PC-3 (cell line): ENCODE data around the gene SMYD3. TPM values are rescaled to one million over a fixed set of nuclear protein-coding genes. Genes with fewer than 3 reads are reported as not detected.

Experiments
- ATAC-seq: fragments of 200-7000 bp; cut with Tn5 transposase; 2 replicates; pipeline ENCODE4 v1.9.1; 2020; ENCODE audit warnings: mild to moderate bottlenecking, moderate library complexity
- BruUV-seq: library from RNA; stranded (reverse); fragments of 400-500 nt; replicated peaks from 2 replicates; lab custom pipeline; 2021; lab: Mats Ljungman, UMichigan
- CTCF ChIA-PET: fragments of 300-600 bp; sonication (Branson Sonifier 250); formaldehyde crosslinking; loops from one replicate; lab custom pipeline; 2022; ENCODE audit warnings: antibody characterized with exemption; lab: Charles Lee
- POLR2A ChIA-PET: fragments of 300-600 bp; sonication (Branson Sonifier 250); formaldehyde crosslinking; loops from one replicate; lab custom pipeline; 2022; ENCODE audit warnings: antibody characterized with exemption; ENCODE audit not compliant: unreplicated experiment; lab: Charles Lee
- DNase-seq: peaks from one replicate; pipeline ENCODE4 v3.0.0-alpha.2; 2015
- H2AFZ ChIP-seq: fragments of 300-600 bp; sonication (generic); 2 replicates; pipeline ENCODE4 v1.6.0; 2016; ENCODE audit warnings: antibody characterized with exemption, low read length
- H3F3A ChIP-seq: fragments of 300-600 bp; sonication (generic); one replicate; pipeline ENCODE4 v1.6.0; 2017; ENCODE audit warnings: antibody characterized with exemption, low read length, control low read depth, mild to moderate bottlenecking; ENCODE audit not compliant: unreplicated experiment
- H3K27ac ChIP-seq: fragments of 300-600 bp; sonication (generic); 2 replicates; pipeline ENCODE4 v1.5.1; 2016; ENCODE audit warnings: mild to moderate bottlenecking, low read length
- H3K27me3 ChIP-seq: fragments of 300-600 bp; sonication (generic); 2 replicates; pipeline ENCODE4 v1.6.1; 2016; ENCODE audit warnings: low read length, mixed read lengths
- H3K36me3 ChIP-seq: fragments of 300-600 bp; sonication (generic); 2 replicates; pipeline ENCODE4 v1.6.1; 2016; ENCODE audit warnings: low read depth, mixed run types, low read length, mixed read lengths
- H3K4me1 ChIP-seq: fragments of 300-600 bp; sonication (generic); 2 replicates; pipeline ENCODE4 v1.5.1; 2016; ENCODE audit warnings: low read length; ENCODE audit not compliant: insufficient read depth
- H3K4me2 ChIP-seq: fragments of 300-600 bp; sonication (generic); 2 replicates; pipeline ENCODE4 v1.6.0; 2016; ENCODE audit warnings: low read length
- H3K4me3 ChIP-seq: fragments of 300-600 bp; sonication (generic); 2 replicates; pipeline ENCODE4 v1.5.1; 2016; ENCODE audit warnings: mild to moderate bottlenecking, low read length, mixed read lengths
- H3K79me2 ChIP-seq: fragments of 300-600 bp; sonication (generic); 2 replicates; pipeline ENCODE4 v1.6.1; 2017; ENCODE audit warnings: low read length, mixed read lengths
- H3K9ac ChIP-seq: fragments of 300-600 bp; sonication (generic); 2 replicates; pipeline ENCODE4 v1.6.0; 2016; ENCODE audit warnings: mild to moderate bottlenecking, low read length
- H3K9me2 ChIP-seq: fragments of 300-600 bp; sonication (generic); replicated peaks from 2 replicates; pipeline ENCODE4 v1.6.1; 2016; ENCODE audit warnings: mixed run types, low read length, mixed read lengths
- H3K9me3 ChIP-seq: fragments of 300-600 bp; sonication (generic); 2 replicates; pipeline ENCODE4 v1.6.1; 2016; ENCODE audit warnings: low read length, mixed read lengths
- H4K20me1 ChIP-seq: fragments of 300-600 bp; sonication (generic); 2 replicates; pipeline ENCODE4 v1.6.1; 2016; ENCODE audit warnings: low read length, mixed read lengths
- EZH2 ChIP-seq: fragments of 300-600 bp; sonication (generic); IDR thresholded peaks from one replicate; pipeline ENCODE4 v1.6.1; 2017; ENCODE audit warnings: antibody characterized with exemption, mild to moderate bottlenecking, low read length; ENCODE audit not compliant: unreplicated experiment
- EZH2phosphoT487 ChIP-seq: fragments of 300-600 bp; sonication (generic); IDR thresholded peaks from 2 replicates; pipeline ENCODE4 v1.6.1; 2018; ENCODE audit warnings: mild to moderate bottlenecking, antibody characterized with exemption, low read length, borderline replicate concordance
- intact Hi-C: fragments of 100-400 bp; cut with micrococcal nuclease; formaldehyde crosslinking; loops from 2 replicates; pipeline ENCODE4 v1.9.0; 2023
- total RNA-seq: library from RNA; depleted of rRNA; stranded (reverse); fragments of >200 nt; gene quantifications from 2 replicates; pipeline ENCODE4 v1.2.3, GENCODE V29; 2014
- TF ChIP-seq, protein P1 (sequence below): fragments of 300-600 bp; sonication (generic); conservative IDR thresholded peaks from 2 replicates; pipeline ENCODE4 v1.5.1; 2017; ENCODE audit warnings: antibody characterized with exemption, low read depth, mild to moderate bottlenecking, low read length

Gene SMYD3
- total RNA-seq, 1 experiment from 2014 or later, result 33.0 TPM

DNA sequence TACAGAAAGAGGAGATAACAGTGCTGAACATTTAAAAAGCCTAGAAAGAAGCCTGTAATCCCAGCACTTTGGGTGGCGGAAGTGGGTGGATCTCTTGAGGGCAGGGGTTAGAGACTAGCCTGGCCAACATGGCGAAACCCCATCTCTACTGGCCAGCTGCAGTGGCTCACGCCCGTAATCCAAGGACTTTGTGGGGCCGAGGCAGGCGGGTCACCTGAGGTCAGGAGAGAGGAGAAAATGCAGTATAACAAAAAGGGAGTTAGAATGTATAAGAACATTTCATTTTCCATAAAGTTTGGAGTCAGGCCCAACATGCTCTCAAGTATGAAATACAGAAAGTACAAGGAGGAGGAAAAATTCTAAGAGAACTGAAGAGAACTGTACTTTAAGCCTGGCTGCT lies 134.5 kb downstream of the SMYD3 start:
- no peaks in the 10 kb centered on the region for H3K4me1 ChIP-seq
- H2AFZ ChIP-seq, result no peak overlapping the region
- ATAC-seq, result no peak
- no peaks in the 10 kb centered on the region for H3K9me2 ChIP-seq
- H3K27ac ChIP-seq, result no peak overlapping the region
- H3K79me2 ChIP-seq, result no peaks in the 10 kb centered on the region
- H3K4me3 ChIP-seq, result no peak overlapping the region
- ChIA-PET CTCF (no interaction called here), POLR2A (no interaction called here)
- H4K20me1 ChIP-seq, result no peaks in the 10 kb centered on the region
- BruUV-seq, result no TSS peak
- intact Hi-C loops, result no loop called here
- no peaks in the 10 kb centered on the region for H3K9me3 ChIP-seq
- TF ChIP-seq EZH2phosphoT487 (no peak), EZH2 (no peak)
- TF ChIP-seq, protein P1, sequence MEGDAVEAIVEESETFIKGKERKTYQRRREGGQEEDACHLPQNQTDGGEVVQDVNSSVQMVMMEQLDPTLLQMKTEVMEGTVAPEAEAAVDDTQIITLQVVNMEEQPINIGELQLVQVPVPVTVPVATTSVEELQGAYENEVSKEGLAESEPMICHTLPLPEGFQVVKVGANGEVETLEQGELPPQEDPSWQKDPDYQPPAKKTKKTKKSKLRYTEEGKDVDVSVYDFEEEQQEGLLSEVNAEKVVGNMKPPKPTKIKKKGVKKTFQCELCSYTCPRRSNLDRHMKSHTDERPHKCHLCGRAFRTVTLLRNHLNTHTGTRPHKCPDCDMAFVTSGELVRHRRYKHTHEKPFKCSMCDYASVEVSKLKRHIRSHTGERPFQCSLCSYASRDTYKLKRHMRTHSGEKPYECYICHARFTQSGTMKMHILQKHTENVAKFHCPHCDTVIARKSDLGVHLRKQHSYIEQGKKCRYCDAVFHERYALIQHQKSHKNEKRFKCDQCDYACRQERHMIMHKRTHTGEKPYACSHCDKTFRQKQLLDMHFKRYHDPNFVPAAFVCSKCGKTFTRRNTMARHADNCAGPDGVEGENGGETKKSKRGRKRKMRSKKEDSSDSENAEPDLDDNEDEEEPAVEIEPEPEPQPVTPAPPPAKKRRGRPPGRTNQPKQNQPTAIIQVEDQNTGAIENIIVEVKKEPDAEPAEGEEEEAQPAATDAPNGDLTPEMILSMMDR, result no peak
- H3F3A ChIP-seq, result no peaks in the 10 kb centered on the region
- no peaks in the 10 kb centered on the region for H3K27me3 ChIP-seq
- H3K9ac ChIP-seq, result no peak overlapping the region
- no peak for DNase-seq
- no peaks in the 10 kb centered on the region for H3K36me3 ChIP-seq
- no peak overlapping the region for H3K4me2 ChIP-seq

DNA sequence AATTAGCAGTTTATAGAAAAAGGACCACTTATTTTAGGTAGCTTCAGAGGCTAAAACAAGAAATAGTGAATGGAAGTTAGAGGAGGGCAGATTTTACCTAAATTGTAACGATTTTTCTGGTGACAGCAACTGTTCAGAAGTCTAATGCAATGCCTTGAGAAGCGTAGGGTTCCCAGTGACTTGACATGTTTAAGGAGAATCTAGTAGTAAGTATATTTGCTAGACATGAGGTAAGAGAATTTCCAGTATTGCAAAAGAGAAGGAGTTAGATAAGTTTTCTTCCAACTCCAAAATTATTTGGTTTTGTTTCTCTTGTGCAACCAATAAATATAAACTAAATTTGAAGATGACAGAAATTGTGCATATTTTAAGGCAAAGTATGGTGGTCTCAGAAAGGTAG lies 140.0 kb downstream of the SMYD3 start:
- TF ChIP-seq, protein P1, result no peak
- no peak for TF ChIP-seq EZH2phosphoT487
- TF ChIP-seq EZH2, result no peak
- Histone ChIP-seq H3K27ac (no peak overlapping the region), H3K27me3 (no peaks in the 10 kb centered on the region), H3K9ac (no peak overlapping the region), H3K4me3 (no peak overlapping the region), H3K4me2 (no peak overlapping the region), H3K4me1 (no peaks in the 10 kb centered on the region), H2AFZ (no peak overlapping the region), H3K9me3 (no peaks in the 10 kb centered on the region), H3K9me2 (no peaks in the 10 kb centered on the region), H3K36me3 (no peaks in the 10 kb centered on the region), H3F3A (no peaks in the 10 kb centered on the region), H3K79me2 (no peaks in the 10 kb centered on the region), H4K20me1 (no peaks in the 10 kb centered on the region)
- intact Hi-C loops, result no loop called here
- POLR2A ChIA-PET, result no interaction called here
- ATAC-seq (no peak), DNase-seq (no peak)
- no TSS peak for BruUV-seq
- CTCF ChIA-PET, result no interaction called here

DNA sequence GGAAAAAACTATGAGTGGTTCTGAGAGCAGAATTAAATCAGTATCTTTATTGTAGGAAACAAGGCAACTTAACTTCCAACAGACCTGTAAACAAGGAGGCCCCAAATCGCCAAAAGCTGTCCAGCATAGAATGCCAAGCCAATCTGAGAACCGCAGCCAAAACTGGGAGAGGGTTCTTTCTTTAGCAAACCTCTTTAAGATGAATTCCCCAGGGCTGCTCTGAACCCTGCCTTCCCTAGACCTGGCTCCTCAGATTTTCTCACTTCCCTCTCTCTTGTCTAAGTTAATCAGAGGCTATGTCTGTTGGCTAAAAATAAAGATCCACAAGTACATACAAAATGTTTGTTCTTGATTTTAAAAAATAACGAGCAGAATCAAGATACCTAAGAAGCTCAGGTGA lies 141.4 kb downstream of the SMYD3 start:
- intact Hi-C loops, result no loop called here
- Histone ChIP-seq H3K4me2 (no peak overlapping the region), H3K27me3 (no peaks in the 10 kb centered on the region), H3F3A (no peaks in the 10 kb centered on the region), H3K9ac (no peak overlapping the region), H3K4me3 (no peak overlapping the region), H4K20me1 (no peaks in the 10 kb centered on the region), H3K36me3 (no peaks in the 10 kb centered on the region), H2AFZ (no peak overlapping the region), H3K9me3 (no peaks in the 10 kb centered on the region), H3K27ac (no peak overlapping the region), H3K79me2 (no peaks in the 10 kb centered on the region), H3K9me2 (no peaks in the 10 kb centered on the region), H3K4me1 (no peaks in the 10 kb centered on the region)
- BruUV-seq, result no TSS peak
- ATAC-seq, result no peak
- TF ChIP-seq, protein P1, result no peak
- no peak for TF ChIP-seq EZH2phosphoT487
- TF ChIP-seq EZH2, result no peak
- CTCF ChIA-PET, result no interaction called here
- POLR2A ChIA-PET, result no interaction called here
- DNase-seq, result no peak
